GM19468 (cell line): Measurements from ENCODE around the gene PHACTR1.

Source experiments
- ATAC-seq: cut with Tn5 transposase; IDR thresholded peaks from one replicate; pipeline ENCODE4 v1.9.1; 2021; ENCODE audit warnings: mild to moderate bottlenecking, moderate library complexity, moderate number of reproducible peaks; ENCODE audit not compliant: unreplicated experiment; ENCODE audit errors: extremely low read depth

The PHACTR1 gene

DNA sequence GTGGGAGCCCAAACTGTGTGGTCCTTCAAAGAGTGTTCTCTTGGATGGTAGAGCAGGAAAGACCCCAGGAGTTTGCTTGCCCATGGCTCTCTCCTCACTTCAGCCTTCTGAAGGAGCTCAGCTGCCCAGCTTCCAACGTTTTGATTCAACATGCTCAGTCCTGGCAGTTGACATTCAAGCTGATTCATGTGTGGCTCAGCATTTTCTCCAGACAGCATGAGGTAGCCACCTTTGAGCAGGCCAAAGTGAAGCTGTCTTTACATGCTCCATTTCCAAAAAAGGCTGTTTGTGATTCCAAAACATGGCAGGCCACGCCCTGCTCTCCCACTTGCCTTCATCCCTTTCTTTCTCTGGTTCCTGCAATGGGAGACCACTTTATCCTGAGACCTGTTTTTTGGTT is 331.5 kb downstream of the PHACTR1 start:
- ATAC-seq: no peak

DNA sequence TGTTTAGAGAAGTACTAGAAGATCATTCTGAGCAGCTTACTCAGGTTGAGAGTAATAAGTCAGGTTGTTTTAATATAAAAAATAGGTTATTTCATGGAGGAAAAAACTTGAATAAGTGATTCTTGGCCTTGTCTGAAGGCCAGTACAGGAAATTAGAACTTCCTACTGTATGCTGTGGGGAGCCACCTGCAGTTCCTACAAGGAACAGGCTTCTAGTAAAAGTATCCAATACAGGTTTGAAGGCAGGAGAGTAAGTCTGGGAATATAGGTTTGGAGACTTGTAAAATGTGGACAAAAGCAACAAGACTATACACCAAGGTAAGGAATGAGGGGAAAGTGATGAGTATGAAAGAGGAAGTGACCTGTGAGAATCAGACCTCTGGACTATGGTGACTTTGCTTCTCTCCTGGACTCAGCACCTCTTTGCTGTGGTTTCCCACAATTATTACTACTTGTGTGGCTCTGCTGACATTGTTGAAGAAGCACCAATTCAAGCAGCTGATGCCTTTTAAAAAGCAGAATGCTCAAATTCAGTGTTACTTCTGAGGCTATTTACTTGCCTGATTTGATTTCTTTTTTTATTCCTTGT is 333.2 kb downstream of the PHACTR1 start:
- ATAC-seq: no peak

GRCh38 chr6:13053006-13053461 is 336.5 kb downstream of the PHACTR1 start:
- ATAC-seq: no peak

- ATAC-seq: no peak
Measured at GRCh38 chr6:13058051-13058450, 341.5 kb downstream of the PHACTR1 start.

GRCh38 chr6:13059026-13059425 is 342.5 kb downstream of the PHACTR1 start:
- ATAC-seq: no peak

DNA sequence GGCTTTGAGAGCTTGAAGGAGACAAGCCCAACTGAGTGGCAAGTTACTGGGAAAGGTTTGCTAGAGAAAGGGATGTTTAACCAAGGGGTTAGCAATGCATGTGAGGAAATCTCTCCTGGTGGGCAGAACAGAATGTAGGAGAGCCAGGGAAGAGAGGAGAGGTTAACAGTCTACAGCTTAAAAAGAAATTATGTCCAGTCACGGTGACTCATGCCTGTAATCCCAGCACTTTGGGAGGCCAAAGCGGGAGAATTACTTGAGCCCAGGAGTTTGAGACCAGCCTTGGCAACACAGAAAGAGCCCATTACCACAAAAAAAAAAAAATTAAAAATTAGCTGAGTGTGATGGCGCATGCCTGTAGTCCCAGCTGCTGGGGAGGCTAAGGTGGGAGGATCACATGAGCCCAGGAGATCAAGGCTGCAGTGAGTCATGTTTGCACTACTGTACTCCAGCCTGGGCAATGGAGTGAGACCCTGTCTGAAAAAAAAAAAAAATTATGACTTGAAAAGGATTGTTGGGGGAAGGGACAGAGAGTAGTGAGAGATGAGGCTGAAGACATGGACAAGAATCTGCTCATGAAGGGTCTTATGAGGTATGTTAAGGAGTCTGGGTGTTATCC is 346.8 kb downstream of the PHACTR1 start:
- ATAC-seq: no peak

DNA sequence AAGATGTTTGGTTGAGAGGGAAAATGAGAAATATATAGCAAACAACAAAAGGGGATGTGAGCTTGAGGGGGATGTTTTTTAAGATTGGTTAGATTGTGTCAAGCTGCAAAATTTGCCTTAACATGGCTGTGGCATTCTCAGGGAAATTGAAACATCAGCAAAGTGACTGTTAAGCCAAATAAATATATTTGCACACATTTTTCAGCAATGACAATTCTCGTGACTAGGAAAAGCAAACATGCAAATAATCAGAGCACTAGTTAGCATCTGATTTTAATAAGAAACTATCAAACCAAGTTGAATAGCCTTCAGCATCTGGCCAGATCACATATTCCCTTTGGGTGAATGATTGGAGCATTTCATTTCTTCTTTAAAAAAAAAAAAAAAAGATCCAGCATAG is 349.0 kb downstream of the PHACTR1 start:
- ATAC-seq: no peak

DNA sequence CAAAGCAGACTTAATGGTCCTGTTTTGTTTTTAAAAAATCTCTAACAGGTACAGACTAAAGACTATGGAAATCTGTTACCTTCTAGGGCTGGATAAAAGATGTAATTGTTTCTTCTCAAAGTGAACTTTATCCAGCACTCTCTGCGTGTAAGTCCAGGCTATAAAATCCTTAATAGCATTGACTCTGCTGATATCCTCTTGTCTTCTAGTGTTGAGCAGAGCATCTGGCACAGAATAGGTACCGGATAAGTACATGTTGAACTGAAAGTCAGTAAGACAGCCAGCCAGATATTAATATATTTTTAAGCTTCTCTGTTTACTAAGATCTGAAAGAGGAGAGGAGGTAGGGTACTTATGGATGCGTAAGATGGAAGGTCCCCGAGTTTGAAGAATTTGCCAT is 349.5 kb downstream of the PHACTR1 start:
- no peak for ATAC-seq

GRCh38 chr6:13066820-13067219 is 350.3 kb downstream of the PHACTR1 start:
- ATAC-seq: no peak

- ATAC-seq: no peak
Measured at GRCh38 chr6:13068586-13069210, 352.1 kb downstream of the PHACTR1 start.

- no peak for ATAC-seq
Measured at GRCh38 chr6:13071550-13072345, 355.2 kb downstream of the PHACTR1 start.

DNA sequence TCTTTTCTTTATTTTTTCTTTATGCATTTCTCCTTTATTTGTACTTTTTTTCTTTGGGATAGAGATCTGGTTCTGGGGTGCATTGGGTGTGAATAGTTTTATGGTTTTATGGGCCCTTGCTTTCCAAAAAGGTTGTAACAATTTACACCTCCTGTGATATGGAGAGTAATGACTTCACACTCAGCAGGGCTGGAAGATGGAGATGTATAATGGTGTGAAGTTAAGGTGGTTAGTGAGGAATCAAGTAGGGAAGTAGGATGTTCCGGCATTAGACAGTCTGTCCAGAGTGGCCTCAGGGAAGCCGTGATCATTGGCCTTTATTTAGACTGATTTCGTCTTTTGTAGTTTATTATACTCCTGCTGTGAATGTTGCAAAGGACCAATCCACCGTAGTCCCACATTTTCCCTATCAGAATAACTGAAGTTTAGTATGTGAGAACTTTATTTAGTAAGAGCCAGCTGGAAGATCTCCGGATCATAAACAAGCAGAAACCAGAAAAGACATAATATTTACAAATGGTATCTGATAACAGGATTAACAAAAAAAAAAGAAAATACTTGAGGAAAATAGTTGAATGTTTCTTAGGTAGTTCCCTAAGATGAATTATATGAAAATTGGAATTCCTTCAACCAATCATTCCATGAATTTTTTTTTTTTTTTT is 356.2 kb downstream of the PHACTR1 start:
- ATAC-seq: no peak

DNA sequence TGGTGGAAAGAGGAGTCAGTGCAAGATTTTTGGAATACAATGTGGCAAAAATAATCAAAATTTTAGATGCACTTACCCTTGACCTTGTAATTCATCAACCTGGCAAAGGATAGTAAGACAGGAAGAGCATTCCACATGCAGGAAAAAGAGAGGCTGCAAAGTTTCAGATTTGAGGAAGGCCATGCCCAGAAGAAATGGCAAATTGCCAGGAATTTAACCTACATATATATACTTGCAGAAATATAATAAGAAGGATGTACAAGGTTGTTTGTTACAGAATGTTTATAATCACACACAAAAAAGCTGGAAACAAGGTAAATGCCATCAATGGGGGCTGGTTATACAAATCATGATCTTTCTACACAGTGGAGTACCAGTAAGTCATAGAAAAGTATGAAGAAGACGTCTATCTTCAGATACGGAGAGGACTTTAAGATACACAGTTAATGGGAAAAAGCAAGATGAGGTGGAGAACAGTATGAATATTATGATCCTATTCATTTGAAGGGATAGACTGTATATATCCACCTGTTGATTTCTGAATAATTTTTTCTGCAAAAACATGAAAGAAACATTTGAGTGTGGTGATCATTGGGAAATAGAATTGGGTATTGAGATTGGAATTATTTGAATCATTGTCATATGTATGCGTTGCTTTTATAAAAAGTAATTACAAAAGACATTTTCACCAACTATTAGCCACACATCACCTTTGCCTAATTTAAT is 358.0 kb downstream of the PHACTR1 start:
- ATAC-seq: no peak

- no peak for ATAC-seq
Measured at GRCh38 chr6:13075141-13075845, 358.7 kb downstream of the PHACTR1 start.

DNA sequence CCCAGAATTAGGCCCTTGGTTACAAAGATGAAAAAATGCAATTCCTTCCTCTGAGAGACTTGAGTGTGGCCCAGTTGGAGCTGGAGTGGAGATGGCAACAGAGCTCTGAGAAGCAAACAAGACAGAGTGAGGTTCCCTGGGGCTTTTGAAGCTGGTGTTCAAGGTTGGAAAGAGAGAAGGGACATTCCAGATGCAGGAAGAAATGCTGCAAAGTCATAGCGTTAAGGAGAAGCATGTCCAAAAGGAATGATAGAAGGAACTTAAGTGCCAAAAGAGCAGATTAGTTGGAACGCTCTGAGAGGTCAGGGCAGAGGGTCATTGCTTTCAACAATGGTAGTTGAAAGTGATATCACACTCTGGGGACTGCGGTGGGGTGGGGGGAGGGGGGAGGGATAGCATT is 360.0 kb downstream of the PHACTR1 start:
- ATAC-seq: no peak

- no peak for ATAC-seq
Measured at GRCh38 chr6:13077117-13077516, 360.6 kb downstream of the PHACTR1 start.

- no peak for ATAC-seq
Measured at GRCh38 chr6:13079096-13079723, 362.6 kb downstream of the PHACTR1 start.

DNA sequence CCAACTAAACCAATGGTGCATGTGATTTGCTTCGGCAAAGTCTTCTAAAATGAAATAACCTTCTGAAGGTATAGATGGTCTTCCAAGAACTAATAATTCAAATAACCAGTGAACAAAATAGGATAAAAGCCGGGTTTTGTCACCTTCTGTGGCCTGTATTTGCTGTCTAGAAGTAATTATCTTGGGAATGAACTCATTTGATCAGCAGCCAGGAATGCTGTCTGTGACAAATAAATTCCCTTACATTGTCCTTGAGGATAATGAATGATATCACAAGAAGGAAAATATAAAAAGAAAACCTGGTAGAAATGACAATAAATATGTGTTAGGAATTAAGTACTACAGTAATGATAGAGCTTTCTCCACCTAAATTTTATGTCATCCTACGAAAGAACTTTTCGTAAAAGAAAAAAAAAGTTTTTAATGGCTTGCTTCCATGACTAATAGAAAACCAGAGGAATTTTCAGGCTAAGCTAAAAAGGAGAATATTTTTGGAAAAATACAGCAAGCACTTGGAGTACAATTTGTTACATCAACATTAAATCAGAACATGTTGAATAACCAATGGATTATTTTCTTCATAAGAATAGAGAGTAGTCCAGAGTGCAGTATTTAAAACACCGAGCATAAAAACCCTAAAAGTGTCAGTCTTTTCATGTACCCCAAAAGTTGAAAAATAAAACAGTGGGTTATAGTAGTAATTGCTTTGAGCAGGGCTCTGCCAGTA is 364.1 kb downstream of the PHACTR1 start:
- ATAC-seq: no peak
